GM21786 (cell line): ENCODE data around the gene ARID5A.

ENCODE experiments used
- ATAC-seq: cut with Tn5 transposase; IDR thresholded peaks from one replicate; pipeline ENCODE4 v1.9.1; 2021; ENCODE audit not compliant: unreplicated experiment

Gene ARID5A

DNA sequence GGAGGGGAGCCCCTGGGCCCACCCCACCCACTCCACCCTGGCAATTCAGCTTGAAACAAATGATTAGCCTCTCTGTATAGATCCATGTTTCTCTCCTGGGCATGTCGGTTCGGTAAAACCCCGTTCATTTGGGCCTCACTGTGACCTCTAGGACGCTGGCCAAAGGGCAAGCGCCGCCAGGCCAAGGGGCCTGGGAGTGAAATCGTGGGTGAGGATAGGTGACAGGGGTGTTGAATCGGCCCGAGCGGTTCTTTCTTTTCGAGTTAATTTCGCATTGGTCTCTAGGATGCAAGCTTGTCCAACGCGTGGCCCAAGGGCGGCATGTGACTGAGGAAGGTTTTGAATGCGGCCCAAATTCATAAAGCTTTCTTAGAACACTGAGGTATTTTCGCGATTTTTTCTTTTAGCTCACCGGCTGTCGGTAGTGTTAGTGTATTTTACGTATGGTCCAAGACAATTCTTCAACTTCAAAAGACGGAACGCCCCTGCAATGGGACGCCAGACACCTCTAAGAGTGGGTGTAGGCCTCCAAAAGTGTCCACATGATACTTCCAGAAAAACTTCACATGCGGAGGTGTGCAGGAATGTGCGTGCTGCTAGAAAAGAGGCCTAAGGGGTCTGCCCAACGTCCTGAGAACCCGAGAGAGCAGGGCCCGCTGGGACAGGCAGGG lies 9.8 kb upstream of the ARID5A start:
- no peak for ATAC-seq

DNA sequence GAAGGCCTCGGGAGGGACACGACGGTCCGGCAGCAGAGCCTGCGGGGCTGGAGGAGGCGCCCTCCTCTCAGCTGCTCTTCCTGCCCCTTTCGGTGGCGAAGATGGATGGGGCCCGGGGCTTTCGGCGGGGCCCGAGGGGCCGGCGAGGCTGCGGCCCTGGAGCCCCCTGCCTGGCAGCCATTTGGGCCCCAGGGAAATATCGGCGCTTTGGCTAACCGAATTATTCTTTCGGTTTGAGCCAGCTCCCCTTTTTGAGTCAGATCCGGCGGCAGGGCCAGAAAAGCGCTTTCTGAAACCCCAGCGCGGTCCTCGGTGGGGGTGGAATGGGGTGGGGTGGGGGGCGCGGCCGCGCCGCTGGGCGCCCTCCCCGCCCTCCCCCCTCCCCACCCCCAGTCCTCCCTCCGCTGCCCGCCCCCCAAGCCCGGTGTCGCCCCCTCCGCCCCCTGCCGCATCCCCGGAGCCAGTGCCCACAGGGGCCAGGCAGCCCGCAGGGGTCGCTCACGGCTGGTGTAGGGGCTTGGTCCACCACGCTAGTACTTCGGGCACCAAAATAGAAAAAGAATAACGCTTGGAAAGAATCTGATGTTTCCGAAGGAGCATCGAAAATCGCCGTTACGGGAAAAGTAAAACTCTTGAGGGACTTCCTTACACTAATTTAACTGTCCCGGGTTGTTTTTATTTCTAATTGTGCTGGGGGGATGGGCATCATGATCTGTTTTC lies 9.1 kb upstream of the ARID5A start:
- ATAC-seq: peak; percentile 25

- peak; percentile 21 for ATAC-seq
These were observed 8.4 kb upstream of the ARID5A start for GRCh38 chr2:96528006-96528699.

GRCh38 chr2:96528700-96529375 lies 7.7 kb upstream of the ARID5A start:
- no peak for ATAC-seq

GRCh38 chr2:96529376-96530143 lies 7.0 kb upstream of the ARID5A start:
- no peak for ATAC-seq

DNA sequence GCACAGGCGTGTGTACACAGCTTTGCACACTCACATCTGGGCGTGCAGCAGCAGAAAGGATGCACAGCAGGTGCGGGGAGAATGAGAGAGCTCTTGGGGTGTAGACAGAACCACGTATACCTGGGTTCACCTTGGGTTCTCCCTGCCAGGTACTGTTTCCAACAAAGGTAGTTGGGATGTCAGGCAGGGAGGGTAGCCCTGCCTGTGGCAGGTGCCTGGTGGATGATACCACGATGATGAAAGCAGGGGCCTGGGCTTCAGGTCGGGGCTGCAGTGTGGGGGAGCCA lies 6.5 kb upstream of the ARID5A start:
- no peak for ATAC-seq

GRCh38 chr2:96530474-96531357 lies 5.8 kb upstream of the ARID5A start:
- ATAC-seq: no peak

DNA sequence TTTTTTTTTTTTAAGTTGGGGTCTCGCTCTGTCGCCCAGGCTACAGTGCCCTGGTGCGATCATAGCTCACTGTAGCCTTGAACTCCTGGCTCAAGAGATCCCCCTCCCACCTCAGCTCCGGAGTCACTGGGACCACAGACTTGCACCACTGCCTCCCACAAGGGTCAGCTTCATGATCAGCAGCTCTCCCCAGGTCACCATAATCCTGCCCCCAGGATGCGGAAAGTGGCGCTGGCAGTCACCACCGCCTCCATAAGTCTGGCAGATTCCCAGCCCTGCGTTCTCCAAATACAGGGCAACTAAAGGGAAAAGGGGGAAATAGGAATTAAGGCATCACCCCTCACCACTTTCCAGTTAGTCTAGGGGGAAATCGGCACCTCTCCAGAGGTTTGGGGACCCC lies 5.2 kb upstream of the ARID5A start:
- ATAC-seq: no peak

DNA sequence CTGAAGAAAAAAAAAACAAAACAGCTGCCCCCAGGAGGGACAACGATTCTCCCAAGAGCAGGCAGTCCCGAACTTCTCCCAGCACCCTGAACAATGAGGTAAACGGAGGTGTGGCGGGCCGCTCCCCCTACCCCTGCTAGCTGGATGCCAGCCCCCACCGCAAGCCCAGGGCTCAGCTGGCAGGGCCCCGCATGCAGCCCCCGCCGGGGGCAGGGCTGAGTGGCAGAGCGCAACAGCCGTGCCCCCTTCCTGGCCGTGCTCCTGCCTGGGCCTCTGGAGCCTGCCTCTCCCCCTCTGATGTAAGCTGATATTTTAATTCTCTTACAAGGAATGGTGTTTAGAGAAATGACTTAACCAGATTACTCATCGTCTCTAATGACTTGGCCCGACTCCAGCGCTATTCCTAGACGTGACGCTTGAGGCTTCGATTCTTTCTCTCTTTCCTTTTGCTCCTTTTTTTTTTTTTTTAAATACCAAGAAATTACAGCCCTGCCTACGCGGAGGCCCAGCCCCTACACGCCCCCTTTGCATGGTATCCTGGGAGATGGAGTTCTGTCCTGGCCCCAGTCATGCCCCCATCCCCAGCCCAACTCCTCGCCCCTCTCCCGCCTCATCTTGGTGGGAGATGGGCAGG lies 4.6 kb upstream of the ARID5A start:
- peak; percentile 29 for ATAC-seq

GRCh38 chr2:96532641-96533291 lies 3.8 kb upstream of the ARID5A start:
- no peak for ATAC-seq

DNA sequence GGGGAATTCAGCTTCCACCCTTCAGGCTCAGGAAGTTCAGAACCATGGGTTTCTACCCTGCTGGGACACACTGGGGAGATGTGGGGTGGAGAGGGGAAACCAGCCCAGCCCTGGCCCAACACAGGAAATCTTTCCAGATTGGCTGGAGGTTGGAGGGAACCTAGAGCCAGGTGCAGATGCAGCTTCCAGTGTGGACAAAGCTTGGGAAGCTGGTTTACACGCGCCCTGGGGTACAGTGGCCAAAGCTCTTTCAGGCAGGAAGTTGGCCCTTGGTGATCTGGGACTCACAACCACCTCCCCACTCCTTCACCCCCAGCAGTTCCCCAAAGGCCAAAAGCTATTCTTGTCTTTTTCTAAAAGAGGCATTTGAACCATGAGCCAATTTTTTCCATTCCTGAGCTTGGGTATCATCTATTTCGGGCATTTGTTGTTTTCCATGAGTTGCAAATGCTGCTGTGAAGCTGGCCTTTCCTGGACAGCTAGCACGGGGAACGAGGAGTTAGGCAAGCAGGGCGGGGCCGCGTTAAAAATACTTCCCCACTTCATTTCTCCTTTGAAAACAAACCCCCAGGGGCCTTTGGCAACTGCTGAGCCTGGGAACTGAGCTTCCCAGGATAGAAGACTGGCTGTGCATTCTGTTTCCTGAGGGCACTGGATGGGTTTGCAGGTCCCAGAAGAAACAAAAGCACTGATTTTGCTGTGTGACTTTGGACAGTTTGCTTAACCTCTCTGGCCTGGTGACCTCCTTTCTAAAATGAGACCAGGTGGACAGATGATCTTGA lies 3.1 kb upstream of the ARID5A start:
- ATAC-seq: no peak

DNA sequence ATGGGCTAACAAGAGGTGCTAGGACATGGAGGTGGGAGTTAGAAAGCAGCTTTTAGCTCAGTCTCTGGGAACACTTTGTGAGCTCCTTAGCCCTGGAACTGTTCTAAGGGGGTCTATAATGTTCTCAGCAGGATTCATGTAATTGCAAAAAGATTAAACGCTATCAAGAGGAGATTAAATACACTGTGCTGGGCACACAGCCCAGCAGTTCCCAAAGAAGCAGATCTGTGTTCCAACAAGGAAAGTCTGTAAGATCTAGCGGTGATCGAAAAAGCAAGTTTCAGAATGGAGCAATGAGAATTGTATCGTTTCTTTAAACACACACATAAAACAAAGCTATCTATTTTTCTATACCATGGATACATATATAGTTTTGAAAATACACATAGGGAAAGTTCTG lies 2.4 kb upstream of the ARID5A start:
- no peak for ATAC-seq

DNA sequence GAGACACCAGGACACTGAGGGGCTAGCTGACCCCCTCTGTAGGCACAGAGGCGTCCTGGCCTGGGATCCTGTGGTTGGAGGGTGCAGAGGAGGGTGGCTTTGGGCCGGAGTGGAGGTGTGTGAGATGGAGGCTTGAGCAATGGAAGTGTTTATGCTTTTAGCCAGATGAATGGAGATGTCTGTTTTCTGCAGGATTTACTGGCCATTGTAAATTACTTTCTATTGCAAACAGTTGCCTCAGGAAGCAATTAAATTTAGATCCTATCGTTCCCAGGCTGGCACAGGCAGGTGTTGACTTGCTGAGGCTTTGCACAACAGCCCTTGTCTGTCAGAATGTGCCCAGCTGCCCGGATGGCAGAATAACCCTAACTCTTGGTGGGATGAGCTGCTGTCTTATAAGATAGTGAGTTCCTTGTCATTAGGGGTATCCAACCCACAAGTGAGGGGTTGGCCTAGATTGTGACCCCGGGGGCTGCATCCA lies 1.8 kb upstream of the ARID5A start:
- no peak for ATAC-seq

DNA sequence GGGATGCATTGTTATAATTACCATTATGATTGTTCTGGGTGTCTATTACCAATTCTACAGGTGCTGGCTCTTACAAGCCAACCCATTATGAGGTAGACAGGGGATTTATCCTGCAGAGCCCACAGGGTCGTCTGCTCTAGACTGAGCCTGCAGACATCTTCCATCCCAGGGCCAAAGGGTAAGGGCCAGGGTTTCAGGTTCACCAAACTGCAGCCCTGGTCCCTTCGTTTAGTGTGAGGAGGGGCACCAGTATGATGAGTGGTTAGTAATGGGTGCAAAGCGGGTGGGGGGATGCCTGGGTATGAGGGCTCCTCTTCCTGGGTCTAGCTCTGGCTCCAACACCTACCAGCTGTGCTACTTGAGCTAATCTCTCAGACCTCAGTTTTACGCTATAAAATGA lies 1.2 kb upstream of the ARID5A start:
- no peak for ATAC-seq

DNA sequence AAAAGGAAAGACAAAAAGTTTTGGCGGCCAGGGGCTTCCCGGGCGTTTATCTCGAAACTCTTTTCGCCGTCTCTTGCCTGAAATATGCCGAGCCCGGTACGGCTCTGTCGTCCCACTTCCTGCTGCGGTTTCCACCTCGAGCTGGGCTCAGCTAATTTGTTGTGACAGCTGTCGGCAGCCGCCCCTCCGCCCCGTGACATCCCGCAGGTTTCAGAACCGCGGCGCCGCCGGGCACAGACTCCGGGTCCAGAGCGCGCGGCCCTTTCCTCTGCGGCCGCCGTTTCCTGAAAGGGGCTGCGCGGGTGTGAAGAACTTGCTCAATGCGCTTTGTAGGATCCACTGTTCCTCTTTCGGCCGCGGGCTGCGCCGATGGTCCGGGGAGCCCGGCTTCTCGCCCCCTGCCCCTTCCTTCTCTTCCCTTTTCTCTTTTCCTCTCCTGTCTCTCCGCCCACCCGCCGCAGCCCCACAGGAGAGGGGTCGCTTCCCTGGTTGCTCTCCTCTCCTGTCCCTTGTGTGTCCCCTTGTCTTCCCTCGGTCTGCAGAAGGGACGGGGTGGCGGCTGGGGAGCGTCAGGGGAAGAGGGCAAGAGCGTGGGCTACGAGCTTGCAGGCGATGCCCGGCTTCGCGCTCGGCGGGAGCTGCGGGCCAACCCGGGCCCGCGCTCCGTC lies 648 bp downstream of the ARID5A start:
- peak; percentile 44 for ATAC-seq

DNA sequence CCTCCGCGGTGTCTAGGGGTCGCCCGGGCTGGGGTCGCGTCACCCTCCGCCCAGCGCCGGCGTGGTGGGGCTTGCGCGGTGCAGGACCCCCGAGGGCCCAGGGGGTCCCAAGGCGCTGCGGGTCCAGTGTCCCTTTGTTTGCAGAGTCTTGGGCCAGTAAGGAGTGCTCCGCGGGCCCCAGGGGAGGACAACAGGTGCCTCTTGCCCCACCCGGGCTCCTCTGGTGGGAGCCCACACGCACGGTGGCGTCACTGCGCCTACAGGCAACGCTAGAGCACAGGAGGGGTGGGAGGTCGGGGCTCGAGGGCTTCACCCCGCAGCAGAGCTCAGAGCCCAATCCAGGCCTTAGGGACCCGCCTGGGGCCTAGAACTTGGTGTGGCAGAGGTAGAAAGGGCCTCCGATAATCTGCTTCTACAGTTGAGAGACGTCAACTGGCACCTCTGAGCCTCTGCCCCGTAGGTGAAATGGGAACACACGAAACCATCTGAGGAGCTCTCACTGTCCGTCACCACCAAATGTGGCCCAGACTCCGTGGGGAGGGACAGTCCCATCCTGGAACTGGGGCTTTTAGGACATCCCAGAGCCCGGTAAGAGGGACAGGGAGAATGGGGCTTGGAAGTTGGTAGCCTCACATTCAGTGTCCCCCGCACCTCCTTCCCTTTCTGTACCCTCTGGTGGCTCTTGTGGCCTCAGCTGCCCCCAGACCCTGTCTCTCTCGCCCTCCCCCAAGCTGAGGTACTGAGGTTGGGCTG lies 1.4 kb downstream of the ARID5A start:
- ATAC-seq: no peak
